Activated naive CD4-positive, alpha-beta T cell treated with anti-CD3 and anti-CD28 coated beads, Interleukin-2, amount 50 U/mL, for 16 hours (primary cell): ENCODE data around the gene RUBCNL.
"Not testable (repeated sequence)": the region's sequence is repeated elsewhere in the genome, so short reads cannot be mapped to it uniquely, and the experiment has no call there.

Source experiments
- DNase-seq: peaks from one replicate; pipeline ENCODE4 v3.0.0-alpha.2; 2020

Gene RUBCNL

DNA sequence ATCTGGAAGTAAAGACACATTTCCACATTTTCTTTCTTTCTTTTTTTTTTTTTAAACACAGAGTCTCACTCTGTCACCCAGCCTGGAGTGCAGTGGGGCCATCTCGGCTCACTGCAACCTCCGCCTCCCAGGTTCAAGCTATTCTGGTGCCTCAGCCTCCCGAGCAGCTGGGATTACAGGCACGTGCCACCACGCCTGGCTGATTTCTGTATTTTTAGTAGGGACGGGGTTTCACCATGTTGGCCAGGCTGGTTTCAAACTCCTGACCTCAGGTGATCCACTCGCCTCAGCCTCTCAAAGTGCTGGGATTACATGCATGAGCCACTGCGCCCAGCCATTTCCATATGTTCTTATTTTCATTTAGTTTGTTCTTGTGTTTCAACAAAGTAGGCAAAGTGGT is 14.1 kb downstream of the RUBCNL start:
- not testable (repeated sequence) for DNase-seq

DNA sequence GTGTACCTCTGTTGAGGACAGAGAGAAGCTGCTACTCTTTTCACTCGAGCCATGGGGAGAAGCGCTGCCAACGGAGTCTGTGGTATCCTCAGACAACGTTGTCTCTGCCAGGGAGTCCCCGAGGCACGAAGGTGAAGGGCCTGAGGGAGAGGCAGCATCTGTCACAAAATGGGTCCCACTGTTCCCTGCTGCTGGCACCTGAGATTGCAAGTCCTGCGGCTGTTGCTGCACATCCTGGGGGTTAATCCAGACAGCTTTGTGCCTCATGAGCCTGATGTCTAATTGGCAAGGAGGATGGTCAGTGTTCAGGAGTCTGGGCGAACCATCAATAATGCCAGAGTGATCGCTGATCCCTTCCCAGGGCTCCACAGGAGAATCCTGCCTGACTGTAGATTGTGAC is 15.0 kb downstream of the RUBCNL start:
- no peak for DNase-seq

DNA sequence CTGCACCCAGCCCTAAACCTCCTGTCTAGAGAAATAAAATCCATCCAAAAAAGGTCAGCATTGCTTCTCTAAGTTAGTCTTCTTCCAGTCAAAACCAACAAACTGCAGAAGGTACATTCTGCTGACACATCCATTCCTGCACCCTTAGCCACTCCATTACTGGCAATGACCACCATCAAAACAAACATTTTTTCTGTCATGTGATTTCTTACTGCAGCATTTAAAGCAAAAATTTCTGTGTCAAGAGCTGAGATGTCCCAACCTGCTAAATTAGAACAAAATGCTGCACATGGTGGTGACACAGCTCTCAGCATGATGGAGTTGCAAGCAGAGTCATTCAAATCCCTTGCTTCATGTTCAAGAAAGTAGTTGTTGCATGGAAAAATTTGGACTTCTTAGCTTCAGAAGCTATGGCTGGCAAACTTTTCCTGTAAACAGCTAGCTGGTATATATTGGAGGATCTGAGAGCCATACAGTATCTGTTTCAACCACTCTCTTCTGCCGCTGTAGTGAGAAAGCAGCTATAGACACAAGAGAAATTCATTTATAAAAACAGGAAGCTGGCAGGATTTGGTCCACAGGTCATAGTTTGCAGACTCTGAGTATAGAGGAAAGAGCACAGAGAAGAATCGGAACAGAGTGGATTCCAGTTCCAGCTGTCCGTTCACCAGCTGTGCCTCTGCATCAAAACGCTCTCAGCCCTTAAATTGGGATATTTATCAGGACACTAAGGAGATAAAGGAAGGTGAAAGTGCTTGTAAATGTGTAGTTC is 17.4 kb downstream of the RUBCNL start:
- DNase-seq: no peak

DNA sequence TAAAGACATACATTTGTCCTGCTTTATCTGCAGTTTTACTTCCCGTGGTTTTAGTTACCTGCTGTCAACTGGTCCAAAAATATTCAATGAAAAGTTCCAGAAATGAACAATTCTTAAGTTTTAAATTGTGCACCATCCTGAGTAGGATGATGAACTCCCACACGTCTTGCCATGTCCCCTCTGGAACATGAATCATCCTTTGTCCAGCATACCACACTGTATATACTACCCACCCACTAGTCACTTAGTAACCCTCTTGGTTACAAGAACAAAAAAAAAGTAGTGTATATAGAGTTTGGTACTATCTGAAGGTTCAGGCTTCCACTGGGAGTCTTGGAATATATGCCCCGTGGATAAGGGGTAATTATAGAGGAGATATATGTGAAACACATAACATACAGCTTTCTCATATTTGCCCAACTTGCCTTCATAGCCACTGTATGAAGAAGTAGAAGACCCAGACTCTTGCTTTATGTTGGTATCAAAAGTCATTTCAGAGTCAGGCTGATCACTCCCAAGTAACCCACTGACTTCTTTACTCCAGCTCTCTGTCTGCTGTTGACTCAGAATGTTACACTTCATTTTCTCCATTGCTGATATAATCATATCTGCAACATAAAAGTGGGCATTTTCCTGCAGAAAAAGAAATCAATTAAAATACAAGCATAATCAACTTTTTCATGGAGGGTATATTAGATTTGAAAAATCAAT is 19.3 kb downstream of the RUBCNL start:
- no peak for DNase-seq

- no peak for DNase-seq
Observed at GRCh38 chr13:46361276-46361934, 25.6 kb downstream of the RUBCNL start.

GRCh38 chr13:46360604-46361003 is 26.4 kb downstream of the RUBCNL start:
- no peak for DNase-seq

DNA sequence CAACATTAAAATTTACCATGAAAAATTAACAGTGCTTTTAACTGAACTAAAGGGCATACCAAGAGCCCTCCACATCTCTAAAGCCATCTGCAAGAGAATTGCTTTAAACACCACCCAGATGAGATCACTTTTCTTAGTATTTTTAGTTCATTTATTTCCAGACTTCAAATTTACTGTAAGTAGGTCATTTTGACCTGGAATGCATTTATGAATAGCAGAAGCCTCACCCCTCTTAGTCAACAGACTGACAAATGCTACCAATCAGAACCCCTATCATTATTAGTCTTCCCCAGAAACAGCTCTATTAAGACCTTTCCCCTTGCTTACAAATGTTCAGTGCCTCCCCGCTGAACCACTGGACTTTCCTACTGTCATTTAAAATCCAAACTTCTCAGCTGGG is 27.3 kb downstream of the RUBCNL start:
- DNase-seq: no peak

GRCh38 chr13:46355901-46356590 is 31.0 kb downstream of the RUBCNL start:
- no peak for DNase-seq

DNA sequence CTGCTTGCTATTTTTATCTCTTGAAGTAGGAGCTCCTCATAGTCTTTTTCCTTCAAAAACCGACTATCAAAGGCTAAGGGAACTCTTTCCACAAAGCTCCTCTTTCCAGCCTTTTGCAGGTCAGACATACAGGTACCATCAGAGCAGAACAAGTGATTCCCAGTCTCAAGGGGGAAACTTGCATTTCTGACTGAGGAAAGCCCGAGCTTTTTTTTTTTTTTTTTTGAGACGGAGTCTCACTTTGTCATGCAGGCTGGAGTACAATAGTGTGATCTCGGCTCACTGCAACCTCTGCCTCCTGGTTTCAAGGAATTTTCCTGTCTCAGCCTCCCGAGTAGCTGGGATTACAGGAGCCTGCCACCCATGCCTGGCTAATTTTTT is 32.0 kb downstream of the RUBCNL start:
- DNase-seq: no peak

GRCh38 chr13:46354156-46355087 is 32.6 kb downstream of the RUBCNL start:
- no peak for DNase-seq

GRCh38 chr13:46352805-46353204 is 34.2 kb downstream of the RUBCNL start:
- no peak for DNase-seq

DNA sequence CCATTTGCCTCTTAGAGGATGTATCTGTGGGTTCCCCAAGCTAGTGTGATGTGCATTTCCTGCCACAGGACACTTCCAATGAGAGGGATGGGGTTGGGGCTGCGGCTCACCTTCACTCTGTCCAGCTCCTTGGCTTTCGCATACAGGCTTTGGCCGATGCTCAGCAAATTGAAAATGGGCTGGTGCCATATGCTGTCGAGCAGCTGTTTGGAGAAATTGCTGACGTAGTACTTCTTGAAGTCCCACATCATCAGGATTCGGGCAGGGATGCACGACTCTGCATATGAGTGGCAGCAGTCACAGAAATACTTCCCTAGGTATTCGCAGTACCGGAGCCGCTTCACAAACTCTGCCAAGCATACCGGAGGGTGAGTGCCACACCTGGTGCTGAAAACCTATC is 37.0 kb downstream of the RUBCNL start:
- DNase-seq: no peak

DNA sequence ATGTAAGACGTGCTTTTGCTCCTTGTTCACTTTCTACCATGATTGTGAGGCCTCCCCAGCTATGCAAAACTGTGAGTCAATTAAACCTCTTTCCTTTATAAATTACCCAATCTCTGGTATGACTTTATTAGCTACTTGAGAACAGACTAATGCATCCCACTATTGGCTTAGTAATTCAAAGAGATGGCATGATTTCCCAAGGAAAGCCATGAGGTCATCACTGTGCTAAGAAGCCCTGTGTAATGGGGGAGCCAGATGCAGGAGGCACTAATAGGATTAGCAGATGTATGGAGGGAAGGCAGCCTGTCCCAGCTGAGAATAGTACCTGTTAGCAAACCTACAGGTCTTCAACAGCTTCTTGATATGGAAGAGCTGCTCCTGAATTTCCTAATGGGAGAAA is 38.1 kb downstream of the RUBCNL start:
- no peak for DNase-seq

GRCh38 chr13:46347277-46347676 is 39.8 kb downstream of the RUBCNL start:
- no peak for DNase-seq

DNA sequence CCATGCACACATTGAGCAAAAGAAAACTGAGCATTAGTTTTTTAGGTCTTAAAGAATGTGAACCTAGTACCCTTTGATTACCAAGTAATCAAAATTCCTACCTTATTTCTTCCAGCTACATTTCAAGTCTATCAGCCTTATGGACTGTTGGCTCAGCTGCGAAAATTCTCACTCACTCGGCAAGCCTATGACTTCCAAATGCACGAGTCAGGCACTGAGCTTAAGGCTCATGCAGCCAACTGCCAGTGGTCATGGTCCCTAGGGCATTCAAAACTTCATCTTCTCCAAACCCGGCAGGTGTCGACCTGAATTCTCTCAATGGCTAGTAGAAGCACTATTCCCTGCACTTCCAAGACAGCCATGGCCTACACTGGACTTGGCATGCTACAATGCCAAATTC is 41.2 kb downstream of the RUBCNL start:
- DNase-seq: no peak

DNA sequence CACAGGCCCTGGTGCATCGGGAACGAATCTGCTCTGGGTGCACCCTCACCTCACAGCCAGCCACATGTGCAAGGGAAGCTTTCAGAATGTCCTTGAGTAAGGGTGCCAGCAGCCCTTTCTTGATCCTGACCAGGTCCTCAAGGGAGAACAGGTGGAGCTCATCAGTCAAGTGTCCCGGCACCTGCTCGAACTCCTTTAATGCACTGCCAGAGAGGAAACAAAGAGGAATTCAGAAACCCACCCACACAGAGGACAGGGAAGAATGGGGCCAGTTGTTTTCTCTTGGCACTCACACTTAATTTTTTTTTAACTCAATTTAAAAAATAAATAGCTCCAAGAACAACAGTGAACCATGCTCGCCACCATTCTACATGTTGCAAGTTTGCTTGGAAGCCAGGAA is 41.7 kb downstream of the RUBCNL start:
- no peak for DNase-seq

DNA sequence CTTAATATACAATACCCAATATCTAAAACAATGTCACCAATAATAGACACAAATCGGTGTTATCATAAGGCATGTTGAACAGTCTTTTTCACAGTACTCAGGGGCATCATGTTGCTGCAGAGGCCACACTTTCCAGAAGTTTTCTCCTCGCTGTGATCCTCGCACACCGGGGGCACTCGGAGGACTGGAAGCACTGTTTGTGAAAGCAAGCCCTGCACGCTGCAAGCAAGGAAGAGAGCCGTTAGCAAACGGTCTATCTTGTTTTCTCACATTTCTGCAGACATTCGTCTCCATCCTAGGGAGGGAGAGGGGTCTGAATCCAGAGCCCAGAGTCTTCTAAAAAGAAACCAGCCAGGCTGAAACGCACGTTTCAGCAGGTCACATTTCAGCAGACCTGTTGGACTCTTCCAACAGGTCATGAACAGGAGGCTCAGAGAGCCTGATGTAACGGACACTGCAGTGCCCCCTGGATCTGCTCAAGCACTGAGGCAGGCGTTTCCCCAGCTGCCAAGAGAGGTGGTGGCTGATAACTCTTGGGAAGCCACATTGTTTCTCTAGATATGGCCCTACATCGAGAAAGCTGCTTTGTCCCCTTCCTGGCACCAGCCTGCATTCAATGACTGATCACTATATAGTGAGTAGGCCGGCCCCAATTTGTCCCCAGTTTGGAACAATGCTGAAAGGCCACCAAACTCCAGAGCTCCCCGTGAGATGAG is 43.6 kb downstream of the RUBCNL start:
- no peak for DNase-seq

DNA sequence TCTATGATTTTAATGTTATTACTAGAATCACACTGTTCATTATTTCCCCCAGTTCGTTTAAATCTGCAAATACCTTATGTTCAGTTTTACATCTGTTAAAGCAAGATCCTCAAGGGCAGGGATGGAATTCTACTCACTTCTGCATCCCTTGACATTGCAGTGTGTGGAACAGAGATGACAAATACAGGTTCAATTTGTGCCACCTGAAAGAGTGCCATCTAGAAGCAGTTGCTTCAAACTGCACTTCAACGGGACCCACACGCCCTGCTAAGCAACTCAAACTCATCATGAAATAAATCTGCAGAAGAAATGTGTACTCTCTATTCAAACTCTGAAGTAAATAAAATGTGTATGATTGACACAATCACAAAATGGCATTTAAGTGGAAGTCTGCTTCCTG is 44.5 kb downstream of the RUBCNL start:
- DNase-seq: no peak

DNA sequence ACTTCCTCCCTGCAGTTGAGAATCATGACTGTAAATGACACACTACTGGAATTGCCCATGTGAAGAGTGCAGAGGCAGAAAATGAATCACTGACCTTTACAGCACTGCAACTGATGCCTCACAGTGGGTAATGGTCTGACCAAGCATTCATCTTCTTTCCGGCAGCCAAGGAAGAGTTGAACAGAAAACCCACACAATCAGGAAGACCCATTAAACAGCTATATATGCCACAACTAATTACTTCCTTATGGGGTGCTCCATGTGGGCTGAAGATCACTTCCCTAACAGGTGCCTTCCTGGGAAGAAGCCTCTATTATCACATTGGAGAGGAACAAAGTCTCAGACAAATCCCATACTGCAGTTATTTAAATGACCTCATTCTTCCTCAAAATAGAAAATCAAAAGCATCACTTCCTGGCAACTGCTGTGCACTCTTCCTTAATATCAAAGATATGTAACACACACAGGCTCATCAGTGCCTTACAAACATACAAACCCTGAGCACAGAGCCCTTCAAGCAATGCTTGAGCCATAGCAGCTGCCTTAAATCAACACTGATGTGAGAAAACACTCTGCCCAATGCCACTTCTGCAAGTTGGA is 45.8 kb downstream of the RUBCNL start:
- DNase-seq: peak; percentile 30

DNA sequence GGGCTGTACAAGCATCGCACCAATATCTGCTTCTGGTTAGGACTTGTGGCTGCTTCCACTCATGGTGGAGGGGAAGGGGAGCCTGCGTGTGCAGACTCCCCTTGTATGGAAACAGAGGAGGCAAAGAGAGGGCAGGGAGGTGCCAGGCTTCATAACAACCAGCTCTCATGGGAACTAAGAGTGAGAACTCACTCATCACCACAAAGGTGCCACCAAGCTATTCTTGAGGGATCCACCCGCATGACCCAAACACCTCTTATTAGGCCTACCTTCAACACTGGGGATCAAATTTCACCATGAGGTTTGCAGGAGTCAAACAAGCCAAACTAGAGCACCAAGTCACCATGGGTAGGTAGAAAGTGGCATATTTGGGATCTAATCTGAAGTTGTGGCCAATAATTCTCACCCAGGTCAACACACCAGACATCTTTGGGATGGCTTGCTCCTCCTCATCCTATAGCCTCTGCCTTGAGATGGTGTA is 46.4 kb downstream of the RUBCNL start:
- no peak for DNase-seq

GRCh38 chr13:46340011-46340410 is 47.0 kb downstream of the RUBCNL start:
- no peak for DNase-seq
